Measurements from ENCODE around the gene TGFBR3.

TGFBR3 gene

DNA sequence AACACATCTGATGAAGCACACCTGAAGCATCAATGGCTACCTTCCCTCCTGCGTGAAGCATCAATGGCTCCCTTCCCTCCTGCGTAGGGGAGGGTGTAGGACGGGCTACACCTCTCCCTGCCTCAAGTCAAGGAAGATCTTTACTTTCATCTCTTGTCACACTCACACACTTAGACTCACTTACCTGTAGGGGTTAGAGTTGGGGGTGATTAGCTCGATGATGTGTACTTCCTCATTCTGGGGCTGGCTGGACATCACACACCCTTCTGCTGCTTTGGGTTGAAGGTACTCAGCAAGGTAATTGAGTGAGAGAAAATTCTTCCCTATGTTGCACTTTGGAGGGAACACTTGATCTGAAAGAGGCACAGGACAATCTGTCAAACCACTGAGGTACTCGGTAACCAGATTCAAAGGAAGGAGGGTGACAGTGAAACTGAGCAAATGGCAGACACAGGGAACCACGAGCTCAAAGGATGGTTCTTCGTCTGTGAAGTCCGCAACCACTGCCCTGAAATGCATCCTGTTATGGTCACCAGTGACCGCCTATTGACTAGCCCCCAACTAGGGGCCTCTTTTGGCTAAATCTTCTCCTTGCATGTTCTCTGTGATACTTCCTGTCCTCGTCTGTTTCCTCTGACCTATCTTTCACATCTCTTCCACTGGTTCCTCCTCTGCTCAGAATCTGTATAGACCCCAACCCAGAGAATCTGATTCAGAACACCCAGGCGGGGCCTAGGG lies 156.2 kb downstream of the TGFBR3 start:
- no peak for DNase-seq

DNA sequence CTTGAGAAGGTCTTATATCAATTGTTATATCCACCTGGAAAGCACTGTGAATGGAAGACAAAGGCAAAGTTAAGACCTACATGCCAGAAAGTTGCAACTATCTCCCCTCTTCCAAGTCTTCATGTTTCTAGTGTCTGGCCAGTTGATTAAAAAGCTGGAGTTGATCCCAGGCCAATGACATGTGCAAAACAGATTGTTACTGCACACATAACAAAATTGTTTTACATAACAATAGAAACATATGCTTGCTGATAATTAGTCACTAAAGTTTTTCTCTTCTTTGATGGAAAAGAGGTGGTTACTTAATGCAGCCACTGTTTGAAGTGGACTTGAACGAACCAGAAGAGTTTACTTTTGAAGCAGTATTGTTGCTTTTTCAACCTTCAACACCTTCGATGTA lies 158.2 kb downstream of the TGFBR3 start:
- DNase-seq, result no peak

DNA sequence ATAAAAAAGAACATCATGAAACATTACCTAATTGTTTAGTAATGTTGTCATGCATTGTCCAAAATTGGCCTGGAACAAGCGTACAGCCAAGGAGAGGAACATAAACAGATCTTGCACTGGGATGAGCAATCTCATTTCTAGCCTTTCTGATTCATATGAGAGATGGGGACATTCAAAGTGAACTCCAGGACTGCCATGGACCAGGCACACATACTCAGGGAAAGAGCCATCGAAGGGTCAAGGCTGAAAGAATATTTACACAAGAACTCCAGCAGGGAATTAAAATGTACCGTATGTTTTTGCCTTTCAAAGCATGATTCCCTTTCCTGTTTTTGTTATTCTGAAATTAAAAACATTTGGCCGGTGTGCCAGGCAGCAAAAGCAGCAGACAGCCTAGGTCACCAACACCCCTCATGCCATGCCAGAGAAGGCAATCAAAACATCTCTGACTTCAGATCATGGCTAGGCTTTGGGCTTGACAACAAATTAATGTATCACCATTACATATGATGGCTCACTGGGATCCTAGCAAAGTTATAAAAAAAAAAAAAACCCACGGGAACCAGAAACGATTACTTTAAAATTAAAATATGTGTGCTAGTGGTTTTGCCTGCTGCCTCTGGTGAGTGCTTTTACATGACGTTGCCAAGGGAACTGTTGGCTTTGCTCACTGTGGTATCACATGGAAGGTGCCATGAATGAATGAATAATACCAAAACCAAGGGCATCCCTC lies 159.8 kb downstream of the TGFBR3 start:
- DNase-seq, result no peak

DNA sequence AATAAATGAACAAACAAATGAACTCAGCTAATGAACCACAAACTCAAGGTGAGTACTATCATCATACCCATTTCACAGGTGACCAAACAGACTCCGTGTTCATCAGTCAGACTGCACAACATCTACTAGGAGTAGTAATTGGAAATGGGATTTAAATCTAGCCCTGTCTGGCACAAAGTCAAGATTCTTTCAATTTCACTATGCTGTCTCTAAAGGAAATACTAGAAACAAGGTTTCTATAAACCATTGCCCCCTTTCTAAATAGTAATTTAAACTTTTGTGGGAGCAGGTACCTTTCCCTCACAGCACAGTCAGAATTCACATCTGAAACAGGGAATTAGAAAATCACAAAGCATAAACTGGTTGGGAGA lies 160.3 kb downstream of the TGFBR3 start:
- DNase-seq, result no peak

DNA sequence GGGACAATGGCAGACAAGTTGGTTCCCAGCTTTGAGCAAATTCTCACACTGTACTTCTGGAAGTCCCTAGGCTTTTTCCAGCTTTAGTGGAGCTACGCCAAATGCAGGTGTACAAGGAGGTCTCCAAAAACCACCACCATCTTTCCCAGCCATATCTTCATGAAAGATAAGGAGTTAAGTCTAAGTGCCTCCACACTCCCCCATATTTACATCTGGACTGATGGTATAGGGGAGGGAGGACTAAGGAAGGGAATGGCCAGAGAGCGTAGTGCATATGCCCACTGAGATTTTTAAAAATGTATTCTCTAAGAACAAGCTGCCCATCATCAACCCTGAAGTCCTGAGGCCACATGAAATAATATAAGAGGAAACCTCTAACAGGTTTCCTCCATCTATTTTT lies 161.3 kb downstream of the TGFBR3 start:
- DNase-seq, result no peak

DNA sequence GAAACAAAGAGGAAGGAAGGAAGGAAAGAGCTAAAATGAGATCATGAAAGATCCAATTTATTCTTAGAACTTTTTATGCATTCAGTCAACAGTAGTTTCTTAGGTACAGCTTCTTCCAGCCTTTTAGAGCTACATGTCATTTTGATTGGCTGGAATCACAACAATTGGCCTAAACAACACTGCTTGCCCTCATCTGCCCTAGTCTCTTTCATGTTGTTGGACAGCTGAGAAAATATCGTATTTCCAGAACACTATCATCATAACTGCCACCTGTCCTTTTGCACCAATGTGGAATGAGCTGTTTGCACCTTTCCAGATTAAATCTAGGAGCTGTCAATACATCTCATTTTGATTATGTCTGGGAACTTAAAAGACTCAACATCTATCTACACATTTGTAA lies 161.7 kb downstream of the TGFBR3 start:
- DNase-seq, result no peak

DNA sequence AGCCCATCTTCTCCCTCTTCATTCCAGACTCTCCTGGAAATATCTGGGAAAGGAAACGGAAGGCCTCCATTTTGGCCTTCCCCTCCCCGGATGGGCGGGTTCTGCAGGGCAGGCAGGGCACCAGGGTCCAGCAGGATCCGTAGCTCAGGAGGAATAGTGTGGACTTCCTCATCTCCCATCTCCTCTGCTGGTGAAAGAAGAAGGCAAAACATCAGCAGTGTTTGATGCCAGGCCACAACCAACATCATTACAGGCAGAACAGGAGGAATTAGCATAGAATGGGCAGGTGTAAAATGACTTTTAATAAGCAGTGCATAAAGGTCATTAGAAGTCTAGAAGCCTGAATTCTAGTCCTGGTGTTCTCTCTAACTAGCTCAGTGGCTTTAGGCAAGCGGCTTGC lies 165.9 kb downstream of the TGFBR3 start:
- no peak for DNase-seq

DNA sequence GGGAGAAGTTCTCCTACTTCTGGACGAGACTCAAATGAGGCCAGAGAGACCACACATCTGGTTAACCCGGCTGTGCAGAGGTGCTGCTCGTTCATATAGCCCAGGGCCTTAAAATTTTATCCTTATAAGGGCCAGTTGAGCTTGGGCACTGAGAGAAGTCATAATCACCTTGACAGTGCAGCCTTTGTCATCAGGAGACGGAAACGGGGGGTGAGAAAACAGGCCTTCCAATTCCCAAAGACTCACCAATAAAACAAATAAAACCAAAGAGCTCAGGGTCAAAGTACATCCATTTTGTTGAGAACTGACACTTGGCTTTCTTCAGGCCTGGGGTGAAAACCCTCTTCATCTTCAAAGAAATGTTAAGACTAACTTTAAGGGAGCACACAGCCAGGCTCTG lies 167.1 kb downstream of the TGFBR3 start:
- no peak for DNase-seq

DNA sequence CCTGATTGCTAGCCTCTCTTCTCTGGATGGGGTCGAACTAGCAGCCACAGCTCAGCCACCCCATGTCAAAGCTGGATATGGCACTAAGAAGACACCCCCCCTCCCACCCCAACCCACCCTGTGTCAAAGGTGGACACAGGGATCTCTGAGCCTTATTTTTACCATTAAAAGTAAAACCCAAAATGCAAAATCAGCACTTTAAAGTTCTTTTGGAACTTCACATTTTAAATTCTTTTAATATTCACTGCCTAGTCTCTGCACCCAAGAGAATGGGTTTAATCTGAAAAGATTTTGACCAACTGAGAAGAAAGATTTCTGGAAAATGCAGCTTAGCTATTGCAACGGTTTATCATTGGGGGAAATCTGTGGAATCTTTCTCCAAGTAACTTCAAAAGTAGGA lies 167.6 kb downstream of the TGFBR3 start:
- no peak for DNase-seq

DNA sequence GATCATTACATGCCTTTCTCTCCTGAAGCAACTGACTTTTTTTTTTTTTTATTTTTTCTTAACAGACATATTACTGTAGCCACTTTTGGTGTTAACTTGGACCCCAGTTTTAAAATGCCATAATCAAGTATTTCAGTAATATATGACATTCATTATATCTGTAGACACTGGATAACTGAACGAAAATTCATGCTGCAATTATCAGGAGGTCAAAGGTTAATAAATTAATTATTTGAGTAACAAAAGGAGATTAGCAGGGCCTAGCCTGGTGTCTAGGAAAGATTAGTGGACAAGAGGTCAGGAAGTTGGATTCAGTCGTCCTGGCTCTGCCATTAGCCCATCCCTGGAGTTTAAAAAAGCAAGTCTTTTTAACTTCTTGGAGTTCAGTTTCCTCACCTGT lies 168.1 kb downstream of the TGFBR3 start:
- no peak for DNase-seq

DNA sequence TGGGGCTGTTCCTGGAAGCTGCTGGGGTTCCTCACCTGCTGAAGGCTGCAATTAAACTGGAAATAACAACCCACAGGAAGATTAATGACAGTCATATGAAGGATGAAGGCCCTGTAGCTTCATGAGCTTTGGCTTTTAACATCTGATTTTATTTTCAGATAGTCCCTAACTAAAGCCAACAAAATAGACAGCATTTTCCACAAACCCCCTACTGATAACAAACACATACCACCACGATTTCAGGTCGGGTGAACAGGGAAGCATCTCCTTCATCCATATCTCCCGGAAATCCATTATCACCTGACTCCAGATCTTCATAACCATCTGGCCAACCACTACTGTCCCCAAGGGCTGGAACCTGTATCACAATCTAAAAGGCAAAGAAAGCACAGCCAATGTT lies 169.6 kb downstream of the TGFBR3 start:
- no peak for DNase-seq

DNA sequence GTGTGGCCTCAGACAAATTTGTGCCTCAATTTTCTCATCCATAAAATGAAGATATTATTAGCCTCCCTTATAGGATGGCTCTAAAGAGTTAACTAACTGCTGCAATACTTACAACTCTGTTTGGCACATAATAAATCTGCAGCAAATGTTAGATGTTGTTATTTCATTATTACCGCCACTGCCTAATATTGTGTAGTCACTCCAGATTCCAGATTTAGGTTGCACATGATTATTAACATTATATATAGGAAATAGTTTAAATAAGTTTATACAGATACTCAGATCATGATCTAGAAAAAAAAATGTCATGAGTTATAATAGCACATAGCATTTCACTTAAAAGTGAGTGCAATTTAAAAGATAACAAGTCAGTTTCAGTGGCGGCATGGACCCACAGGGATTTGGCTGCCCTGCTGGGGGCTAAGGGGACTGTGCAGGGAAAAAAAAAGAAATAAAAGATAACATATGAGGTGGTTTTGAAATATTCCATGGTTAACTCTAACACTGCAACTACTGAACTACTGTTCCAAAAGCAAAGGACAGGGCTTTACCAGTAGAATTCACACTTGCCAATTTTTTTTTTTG lies 170.4 kb downstream of the TGFBR3 start:
- no peak for DNase-seq

DNA sequence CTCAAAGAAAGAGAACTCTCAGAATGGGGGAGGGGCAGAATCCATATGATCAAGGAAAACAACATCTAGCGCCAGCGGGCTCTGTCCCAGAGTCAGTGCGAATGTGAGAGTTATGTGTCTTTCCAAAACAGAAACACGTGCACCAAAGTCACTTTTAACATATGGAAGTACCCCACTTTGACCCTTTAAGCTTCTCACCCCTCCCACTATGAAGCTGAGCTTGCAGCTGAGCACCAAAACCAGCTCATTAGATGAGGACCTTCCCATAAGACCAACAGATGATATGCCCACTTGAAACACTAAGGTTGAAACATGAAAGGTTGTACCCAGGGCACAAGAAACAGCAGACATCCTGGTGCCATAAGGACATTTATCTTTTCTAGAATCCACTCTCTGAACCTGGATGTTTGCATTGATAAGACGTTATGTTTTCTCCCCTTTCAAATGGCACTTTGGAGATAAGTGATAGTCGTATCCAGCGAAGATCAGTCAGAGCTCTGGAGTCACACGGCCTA lies 171.0 kb downstream of the TGFBR3 start:
- no peak for DNase-seq

DNA sequence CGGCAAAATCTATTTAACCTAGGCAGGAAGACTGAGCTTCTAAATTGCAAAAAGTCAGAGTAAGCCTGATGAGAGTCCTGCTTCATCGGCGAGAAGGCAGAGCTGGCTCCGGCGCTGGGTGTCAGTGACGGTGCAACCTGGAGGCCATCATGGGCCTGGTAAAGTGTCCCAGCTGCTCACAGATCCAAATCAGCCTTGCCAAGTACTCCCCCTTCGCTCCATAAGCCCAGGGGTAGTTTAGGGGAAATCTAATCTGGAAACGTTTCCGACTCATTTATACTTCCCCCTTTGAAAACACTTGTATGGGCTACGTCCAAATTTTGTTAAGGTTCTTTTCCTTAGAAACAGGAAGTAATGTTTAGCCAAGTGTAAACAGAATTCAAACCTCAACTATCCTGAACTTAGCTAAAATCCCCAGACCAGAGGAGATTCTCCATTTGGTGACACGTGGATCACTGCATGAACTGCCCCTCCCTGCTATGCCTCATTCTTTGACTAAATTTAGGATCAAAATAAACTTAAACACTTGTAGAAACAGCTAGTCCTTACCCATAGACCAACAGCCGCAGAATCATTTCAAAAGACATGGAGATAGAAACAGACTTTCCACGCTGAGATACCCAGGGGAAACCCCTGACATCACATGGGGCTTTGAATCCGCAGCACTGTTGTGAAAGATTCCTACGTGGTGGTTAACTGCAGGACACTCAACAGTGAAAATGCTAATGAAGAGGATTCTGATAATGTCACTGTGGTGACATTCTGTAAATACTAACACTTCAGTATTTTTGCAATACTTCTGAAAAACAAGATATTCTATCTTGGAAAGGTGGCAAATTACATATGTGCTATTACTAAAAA lies 172.7 kb downstream of the TGFBR3 start:
- no peak for DNase-seq

DNA sequence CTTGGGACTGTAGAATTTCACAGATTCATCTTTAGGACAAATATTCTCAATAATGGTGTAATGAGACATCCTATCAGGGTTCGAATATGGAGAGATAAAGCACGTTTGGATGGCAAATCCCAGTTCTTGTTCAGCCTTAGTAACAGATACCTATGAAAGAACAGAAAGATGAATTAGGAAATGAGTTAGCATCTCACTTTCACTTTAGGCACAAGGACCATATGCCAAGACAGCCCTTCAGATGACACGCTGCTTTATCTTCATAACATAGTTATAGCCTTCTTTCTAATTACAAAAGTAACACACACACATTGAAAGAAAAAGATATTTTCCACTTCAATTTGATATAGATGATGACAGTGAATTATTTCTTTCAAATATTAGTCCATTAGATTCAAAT lies 173.6 kb downstream of the TGFBR3 start:
- DNase-seq, result no peak

DNA sequence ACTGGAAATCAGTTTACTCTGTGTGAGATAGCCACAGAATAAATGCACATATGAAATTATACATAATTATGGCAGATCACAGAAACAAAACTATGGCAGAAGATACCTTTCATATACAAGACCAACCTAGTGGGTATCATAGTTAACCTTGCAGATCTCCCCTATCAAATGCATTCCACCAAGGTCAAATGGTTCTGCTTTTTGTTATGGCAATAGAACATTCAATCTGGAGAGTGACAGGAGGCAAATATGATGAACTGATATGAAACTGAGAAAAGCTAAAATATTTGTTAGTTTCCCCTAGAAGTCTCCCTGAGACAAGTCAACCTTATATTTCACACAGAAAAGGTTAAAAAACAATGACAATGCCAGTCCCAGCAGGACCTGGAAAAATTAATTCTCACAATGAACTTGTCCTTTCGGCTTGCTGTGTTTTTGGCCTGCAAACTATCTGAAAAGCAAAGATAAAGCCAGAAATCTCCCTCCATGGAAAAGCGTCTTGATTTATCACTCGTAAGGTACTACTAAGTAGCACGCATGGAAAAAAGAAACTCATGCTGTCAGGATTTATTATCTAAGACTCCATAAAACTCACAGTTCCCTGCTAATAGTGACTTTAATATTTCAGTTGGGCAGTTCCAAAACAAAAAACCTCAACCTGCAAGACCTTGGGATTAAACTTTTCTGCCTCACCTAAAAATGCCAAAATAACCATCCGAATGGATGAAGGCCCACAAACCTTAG lies 174.3 kb downstream of the TGFBR3 start:
- no peak for DNase-seq

DNA sequence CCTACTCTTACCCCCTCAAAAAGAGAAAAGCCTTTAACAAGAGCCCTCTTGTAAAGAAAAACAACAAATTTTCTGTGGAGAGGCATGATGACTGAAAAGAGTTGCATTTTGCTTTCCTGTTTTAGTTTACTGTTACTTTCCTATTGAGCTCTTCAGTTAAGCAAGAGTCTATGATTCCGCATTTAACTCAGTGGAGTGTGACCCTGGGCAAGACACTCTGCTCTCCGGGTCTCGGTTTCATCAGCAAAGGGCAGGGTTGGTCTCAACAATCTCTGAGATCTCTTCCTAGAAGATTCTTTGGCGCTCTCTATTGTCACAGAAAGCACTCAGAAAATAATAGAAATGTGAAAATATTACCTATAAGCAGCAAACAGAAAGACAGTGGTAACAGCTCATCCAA lies 175.7 kb downstream of the TGFBR3 start:
- no peak for DNase-seq

DNA sequence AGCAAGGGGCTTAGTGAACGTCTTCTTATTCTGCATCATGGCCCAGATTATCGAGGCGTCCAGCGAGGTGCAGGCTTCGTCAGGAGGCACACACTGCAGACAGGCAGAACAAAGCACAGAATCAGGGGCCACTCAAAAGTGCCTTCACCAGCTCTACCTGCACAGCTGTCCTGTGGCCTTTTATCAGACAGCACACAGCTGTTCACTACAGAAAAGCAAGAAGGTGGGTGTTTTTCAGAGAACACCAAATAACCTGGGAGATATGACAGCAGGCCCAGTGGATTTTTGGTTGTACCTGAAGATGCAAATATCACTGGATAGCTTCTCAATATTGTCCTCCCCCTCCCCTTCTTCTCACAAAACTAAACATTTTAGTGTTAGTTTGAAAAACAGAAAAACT lies 177.3 kb downstream of the TGFBR3 start:
- DNase-seq, result no peak

DNA sequence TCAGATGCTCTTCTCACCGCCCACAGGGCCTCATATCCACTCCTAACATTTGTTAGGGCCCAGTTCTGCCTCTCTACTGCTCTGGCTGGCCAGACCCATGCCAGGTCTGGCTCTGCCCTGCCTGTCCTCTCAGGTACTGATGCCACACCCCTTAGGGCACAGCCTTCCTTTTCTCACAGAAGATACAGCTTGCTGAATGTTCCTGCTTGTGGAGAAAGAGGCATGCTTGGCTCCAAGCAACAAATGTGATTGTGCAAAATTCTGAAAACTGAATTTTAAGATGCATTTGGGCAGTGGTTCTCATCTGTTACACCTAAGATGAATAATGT lies 178.1 kb downstream of the TGFBR3 start:
- DNase-seq, result no peak

DNA sequence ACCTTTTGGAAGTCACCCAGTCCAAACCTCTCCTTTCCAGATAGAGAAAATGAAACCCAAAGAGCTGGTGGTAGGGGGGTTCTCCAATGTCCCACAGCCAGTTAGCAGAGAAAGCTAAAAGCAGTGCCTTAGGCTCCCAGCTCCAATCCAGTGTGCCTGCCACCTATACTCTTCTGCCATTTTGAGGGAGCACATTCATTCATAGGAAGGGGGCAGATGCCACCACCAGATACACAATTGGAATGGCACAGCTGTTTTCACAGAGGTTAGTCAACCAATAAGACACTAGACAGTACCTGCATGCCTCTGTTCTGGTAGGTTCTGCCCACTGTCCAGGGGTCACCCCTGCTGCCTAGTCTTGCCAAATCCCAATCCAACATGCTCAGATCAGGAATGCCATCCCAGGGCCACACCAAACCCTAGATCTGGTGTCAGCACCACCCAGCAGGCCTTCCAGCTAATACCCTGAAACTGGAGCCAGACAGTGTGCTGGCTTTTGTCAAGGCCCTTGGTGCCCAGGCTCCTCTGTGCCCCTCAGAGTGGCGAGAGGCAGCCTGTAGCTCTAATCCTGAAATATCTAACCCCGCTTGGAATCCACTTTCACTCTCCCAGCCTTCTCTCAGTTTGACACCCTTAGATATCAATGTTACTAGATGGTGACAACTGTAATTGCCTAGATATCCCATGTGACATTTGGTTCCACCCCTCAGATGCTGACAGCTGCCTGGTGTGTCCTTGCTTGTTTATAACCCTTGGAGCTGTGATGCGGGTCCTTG lies 178.6 kb downstream of the TGFBR3 start:
- no peak for DNase-seq

DNA sequence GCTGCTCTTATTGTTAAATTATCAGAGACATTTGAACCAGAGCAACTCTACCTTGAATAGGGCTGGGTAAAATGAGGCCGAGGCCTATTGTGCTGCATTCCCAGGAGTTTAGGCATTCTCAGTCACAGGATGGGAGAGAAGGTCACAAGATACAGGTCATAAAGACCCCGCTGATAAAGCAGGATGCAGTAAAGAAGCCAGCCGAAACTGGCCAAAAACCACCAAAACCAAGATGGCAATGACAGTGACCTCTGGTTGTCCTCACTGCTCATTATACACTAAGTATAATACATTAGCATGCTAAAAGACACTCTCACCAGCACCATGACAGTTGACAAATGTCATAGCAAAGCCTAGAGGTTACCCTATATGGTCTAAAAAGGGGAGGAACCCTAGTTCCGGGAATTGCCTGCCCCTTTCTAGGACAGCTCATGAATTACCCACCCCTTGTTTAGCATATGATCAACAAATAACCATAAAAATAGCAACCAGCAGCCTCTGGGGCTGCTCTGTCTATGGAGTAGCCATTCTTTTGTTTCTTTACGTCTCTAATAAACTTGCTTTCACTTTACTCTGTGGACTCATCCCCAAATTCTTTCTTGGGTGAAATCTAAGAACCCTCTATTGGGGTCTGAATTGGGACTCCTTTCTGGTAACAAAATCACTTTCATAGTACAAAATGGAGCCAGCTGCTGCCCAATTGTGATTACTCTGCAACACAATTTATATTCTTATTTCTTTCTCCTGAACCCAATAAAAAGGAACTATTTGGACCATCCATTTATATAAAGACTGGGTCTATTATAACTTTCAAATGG lies 179.6 kb downstream of the TGFBR3 start:
- no peak for DNase-seq
